GM18519 (cell line): Measurements from ENCODE around the gene RAB38.

Source experiments
- ATAC-seq: cut with Tn5 transposase; IDR thresholded peaks from one replicate; pipeline ENCODE4 v1.9.1; 2021; ENCODE audit warnings: mild to moderate bottlenecking, moderate library complexity; ENCODE audit not compliant: unreplicated experiment, low FRiP score

Gene RAB38

DNA sequence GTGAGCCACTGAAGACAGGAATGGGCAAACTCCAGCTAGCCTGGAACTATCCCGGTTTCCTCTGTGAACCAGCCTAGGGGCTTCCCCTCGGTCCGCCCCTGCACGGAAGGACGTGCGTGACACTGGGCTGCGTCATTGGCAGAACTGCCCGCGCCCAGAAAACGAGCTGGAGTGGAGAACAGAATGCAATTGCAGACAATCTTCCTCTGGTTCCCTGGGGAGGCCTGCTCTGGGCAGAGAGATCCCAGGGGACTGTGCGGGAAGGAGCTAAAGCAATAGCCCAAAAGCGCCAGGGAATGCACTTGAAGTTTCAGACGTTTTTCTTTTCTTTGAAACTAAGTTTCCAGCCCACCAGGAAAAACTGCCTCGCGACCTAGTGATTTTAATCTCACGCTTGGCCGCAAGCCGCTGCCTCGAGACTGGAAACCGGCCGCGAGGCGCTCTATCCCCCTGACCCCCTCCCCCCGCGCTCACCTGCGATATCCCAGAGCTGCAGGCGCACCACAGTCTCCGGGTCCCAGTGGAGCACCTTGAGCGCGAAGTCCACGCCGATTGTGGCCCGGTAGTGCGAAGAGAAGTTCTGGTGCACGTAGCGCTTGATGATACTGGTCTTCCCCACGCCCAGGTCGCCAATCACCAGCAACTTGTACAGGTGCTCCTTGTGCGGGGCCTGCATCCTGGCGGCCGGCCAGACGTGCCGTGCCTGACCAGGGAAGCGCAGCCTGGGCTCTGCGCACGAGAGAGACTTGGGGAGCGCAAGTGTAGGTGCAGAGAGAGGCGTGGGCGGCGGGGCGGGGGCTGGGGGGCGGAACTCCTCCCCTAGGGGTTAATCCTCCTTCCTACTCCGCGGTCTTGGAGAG lies at the start of gene RAB38:
Gene RAB38 (minus strand): TSS at position 735 of the 860 bp plus-strand sequence. CDS start 59 bp downstream, at position 676.
- peak; percentile 36 for ATAC-seq

DNA sequence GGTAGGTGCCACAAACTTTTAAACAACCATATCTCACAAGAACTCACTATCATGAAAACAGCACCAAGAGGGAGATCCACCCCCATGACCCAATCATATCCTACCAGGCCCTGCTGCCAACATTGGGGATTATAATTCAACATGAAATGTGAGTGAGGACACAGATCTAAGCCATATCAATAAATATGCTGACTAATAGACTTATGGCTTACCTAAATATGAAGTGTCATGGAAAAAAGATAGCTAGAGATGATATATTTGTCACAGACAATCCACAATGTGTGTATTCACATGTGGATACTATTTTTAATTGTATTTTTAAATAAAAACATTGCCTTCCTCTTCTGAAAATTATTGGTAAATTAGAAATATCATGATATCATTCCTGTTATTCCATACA lies 38.2 kb upstream of the RAB38 start:
- no peak for ATAC-seq

GRCh38 chr11:88212300-88212699 lies 37.1 kb upstream of the RAB38 start:
- no peak for ATAC-seq

GRCh38 chr11:88208745-88209144 lies 33.5 kb upstream of the RAB38 start:
- ATAC-seq: no peak

DNA sequence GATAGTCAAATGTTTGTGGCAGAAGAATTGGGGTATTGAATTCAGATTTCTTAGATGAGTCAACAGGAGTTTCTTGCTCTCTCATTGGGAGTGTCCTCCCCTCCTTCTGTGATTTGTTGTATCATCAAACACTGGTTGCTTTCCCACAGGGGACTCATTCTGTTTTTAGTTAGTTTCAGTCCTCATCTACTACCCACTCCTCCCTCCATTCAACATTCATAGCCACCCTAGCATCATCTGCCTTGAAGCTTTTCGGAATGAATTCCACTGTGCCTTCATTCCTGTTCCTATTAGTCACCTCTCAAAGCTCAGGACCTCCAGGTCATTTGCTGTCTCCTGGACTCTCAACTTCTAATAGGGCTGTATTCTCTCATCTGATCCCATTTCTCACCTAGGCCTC lies 31.5 kb upstream of the RAB38 start:
- ATAC-seq: no peak

DNA sequence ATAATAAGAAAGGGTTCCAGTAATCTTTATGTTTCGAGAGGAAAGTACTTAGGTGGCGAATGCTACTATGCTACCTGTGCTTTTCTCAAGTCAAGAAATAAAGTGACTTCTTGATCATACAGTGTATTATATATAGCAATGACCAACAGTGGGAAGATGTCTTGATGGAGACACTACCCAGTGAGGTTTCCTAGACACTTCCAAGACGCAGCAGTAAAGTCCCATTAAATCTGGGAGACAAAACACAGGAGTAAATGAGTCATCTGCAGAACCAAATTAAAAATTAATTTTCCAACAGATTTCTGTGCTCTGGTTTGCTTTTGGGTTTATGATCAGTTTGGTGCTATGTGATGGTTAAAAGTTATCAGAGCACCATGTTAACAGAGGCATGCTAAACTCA lies 29.1 kb upstream of the RAB38 start:
- ATAC-seq: no peak

GRCh38 chr11:88203604-88204003 lies 28.4 kb upstream of the RAB38 start:
- ATAC-seq: no peak

GRCh38 chr11:88202498-88202897 lies 27.3 kb upstream of the RAB38 start:
- no peak for ATAC-seq

DNA sequence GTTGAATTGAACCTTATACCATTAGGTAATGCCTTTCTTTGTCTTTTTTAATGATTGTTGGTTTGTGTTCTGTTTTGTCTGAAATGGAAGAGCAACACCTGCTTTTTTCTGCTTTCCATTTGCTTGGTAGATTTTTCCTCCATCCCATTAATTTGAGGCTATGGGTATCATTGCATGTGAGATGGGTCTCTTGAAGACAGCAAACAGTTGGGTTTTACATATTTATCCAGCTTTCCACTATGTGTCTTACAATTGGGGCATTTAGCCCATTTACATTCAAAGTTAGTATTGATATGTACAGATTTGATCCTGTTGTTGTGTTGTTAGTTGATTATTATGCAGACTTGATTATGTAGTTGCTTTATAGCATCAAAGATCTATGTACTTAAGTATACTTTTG lies 21.1 kb upstream of the RAB38 start:
- no peak for ATAC-seq

DNA sequence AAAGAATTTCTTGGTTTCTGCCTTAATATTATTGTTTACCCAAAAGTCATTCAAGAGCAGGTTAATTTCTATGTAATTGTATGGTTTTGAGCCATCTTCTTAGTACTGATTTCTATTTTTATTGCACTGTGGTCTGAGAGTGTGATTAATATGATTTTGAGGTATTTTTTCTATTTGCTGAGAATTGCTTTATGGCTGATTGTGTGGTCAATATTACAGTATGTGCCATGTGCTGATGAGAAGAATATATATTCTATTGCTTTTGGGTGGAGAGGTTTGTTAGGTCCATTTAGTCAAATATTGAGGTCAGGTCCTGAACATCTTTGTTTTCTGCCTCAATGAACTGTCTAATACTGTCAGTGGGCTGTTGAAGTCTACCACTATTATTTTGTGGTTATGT lies 20.7 kb upstream of the RAB38 start:
- no peak for ATAC-seq

- ATAC-seq: no peak
Measured at GRCh38 chr11:88194990-88195389, 19.7 kb upstream of the RAB38 start.

DNA sequence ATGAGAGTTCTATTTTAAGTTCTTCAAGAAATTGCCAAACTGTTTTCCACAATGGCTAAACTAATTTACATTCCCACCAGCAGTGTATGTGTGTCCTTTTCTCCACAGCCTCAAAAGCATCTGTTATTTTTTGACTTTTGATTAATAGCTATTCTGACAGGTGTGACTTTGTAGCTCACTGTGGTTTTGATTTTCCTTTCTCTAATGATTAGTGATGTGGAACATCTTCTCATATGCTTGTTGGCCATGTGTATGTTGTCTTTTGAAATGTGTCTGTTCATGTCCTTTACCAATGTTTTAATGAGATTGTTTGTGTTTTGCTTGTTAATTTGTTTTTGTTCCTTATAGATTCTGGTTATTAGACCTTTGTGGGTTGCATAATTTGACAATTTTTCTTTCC lies 18.0 kb upstream of the RAB38 start:
- ATAC-seq: no peak

DNA sequence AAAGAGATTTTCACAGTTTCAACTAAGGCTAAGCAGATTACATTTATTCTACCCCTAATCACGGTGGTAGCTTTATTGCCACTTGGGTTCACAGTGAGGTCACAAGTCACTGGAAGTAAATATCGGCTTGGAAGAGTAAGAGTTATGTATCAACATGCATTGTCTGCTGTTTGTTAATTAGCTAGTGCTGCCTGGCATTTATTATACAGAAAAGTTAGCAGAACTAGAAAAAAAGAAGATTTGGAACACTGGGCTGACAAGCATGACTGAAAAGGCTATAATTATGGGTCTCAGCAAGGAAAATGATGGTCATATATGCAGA lies 13.7 kb upstream of the RAB38 start:
- no peak for ATAC-seq

DNA sequence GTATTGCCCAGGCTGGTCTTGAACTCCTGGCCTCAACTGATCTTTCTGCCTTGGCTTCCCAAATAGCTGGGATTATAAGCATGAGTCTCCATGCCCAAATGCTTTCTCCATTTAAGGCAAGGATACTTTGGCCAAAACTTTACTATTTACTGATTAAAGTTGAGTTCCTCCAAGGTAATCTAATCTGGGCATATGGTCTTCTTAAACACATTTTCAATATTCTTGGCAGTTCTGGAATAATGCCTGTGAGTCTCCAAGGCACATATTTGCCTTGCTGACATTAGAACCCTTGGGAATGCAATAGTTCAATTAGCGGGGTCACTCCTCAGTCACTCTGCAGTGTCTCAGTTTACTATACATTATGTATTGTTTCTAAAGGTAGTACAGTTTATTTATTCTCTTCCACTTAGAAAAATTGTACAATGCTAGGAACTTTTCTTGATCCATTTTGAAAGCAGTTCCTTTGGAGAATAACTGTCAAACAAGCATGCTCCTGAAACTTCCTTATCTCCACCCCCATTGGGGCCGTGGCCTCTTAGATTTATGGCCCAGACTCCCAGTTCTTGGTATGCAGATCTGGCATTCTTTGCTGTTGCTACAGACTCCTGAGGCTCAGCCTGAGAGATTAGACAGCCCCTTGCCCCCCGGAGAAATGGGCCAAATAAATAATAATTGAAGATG lies 13.1 kb upstream of the RAB38 start:
- ATAC-seq: no peak

GRCh38 chr11:88183233-88183632 lies 8.0 kb upstream of the RAB38 start:
- ATAC-seq: no peak

- no peak for ATAC-seq
Measured at GRCh38 chr11:88181776-88182175, 6.5 kb upstream of the RAB38 start.

DNA sequence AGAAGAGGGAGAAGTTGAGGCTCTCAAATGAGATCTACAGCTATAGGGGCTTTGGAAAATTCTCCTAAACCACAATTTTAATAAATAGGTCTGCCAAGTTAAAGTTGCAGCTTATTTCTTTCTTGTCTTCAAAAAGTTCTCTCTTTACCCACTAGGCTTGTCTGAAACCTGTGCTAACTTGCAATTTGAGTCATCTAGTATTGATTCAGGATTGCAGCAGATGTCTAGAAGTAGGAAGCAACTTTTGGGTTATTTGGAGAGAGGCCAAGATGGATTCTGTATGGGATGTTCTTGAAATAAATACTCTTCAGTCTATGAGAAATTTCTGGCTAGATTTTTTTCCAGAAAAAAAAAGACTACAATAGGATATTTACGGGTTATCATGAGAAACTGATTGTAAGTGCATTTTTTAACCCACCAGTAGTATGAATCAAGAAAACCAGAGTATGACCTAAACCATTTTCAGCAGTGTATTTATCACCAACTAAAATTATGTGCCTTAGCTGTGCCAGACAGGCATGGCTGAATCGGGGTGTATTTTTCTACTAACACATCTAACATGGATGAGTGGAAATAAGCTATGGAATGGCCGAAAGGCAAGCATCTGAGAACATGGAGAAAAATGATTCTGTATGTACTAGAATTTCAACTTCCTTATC lies 4.9 kb upstream of the RAB38 start:
- ATAC-seq: no peak

DNA sequence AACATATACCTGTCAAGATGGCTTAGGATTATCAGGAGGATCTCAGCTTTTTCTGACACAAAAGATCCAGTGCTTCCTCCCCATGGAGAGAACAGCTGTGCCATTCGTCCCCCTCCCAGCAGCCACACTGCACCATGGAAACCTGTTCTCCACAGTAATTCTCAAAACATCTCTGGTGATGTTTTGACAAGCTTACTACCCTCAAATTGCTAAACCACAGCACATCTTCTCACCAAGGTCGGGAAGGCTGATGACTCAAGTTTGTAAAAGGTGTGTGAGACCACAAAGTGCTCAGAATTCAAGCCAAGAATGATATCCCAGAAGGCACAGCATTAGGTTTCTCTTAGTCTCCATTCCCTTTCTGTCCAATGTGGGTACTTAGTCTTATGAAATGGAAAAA lies 3.9 kb upstream of the RAB38 start:
- ATAC-seq: peak; percentile 77

DNA sequence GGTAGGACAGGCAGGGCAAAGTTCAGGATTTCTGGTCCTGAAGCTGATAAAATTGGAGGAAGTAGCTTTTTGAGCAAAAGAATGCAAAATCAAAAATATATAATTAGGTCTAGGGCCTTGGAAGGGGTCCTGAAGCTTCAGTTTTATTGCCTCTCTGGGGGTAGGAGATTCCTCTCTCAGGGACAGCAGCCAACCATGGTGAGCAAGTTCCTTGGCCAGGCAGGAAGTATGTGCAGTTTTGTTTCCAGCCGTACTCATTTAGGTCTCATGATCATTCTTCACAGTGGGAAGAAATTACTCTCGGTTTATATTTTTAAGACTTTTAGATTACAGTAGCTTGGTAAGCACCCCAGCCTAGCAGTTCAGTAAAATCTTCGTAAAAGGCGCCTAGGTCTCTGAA lies 2.9 kb upstream of the RAB38 start:
- no peak for ATAC-seq

GRCh38 chr11:88175569-88176075 lies 379 bp upstream of the RAB38 start:
- no peak for ATAC-seq

DNA sequence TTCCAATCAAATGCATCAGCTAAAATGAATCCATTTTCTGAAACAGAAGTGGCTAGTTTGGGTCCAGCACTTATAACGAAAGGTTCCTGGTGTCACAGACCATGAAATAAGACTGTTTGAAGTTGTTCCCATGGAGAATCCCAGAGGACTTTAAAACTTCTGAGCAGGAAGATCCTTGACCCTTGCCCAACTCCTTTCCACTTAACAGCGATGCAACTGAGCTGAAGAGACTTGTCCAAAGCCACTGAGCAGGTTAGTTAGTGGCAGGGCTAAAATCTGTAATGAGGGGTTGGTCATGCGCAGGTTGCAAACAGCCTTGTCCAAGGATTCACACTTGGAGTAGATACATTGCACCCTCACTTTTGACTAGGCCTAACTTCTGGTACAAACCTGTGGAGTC lies 1.3 kb downstream of the RAB38 start:
- no peak for ATAC-seq
